Ramos (cell line): Measurements from ENCODE around the gene UBA5.

Experiments used
- in situ Hi-C: fragments of 300-500 bp; cut with MboI; formaldehyde crosslinking; loops from one replicate; pipeline ENCODE4 v1.14.3; 2022; ENCODE audit warnings: low sequenced_read_pairs; ENCODE audit not compliant: unreplicated experiment

UBA5 gene

DNA sequence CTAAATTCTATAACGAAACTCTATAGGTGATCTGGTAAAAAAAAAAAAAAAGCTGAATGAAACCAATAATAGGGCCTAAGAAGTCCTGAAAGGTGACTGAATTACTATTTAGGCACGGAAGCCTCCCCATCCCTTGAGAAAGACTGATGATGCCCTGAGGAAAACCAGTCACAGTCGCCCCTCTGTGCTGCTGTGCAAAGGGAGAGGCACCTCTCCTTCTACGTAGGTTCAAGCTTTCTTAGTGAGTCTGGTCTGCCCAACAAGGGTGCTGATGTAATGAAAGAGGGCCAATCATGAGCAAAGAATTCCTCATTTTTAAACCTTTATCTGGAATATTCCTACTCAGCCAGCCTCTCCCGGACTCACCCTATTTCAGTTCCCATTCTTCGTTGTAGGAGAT, 50.2 kb downstream of the UBA5 start:
- in situ Hi-C loops = no loop called here

- in situ Hi-C loops = no loop called here
Measured at GRCh38 chr3:132713977-132714727, 54.0 kb downstream of the UBA5 start.

DNA sequence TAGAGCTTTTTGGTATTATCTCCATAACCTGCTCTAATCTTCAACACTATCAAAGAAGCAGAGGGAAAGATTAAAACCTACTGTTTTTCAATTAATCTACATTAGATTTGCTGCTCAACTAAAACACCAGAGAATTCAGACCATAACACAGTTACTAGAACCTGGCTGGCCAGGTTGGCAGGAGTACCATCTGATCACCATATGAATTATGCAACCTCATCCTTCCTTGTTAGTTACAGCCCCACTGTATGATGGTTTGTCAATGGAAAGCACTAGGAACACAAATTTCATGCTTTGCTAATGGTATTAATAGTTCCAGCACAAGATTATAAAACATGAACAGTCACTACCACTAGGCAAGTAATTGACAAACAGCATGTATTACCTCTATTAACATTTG, 56.2 kb downstream of the UBA5 start:
- in situ Hi-C loops = no loop called here

DNA sequence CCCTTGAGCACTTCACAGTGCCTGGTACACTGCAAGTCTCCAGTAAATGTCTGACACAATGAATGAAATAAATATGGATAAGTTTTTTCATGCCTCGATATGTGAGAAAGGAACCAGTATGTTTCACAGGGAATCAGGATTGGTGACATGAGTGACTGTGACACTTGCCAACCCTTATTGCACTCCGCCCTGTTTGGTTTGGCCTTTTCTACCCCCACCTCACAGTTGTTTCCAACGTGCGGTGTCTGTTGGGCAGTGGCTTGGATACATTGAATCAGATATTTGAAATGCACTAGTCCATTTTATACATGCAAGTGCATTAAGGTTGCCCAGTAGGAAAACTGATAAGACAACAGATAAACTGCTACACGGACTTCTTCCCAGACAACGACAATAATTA, 60.1 kb downstream of the UBA5 start:
- in situ Hi-C loops = no loop called here

GRCh38 chr3:132721479-132722164, 61.5 kb downstream of the UBA5 start:
- in situ Hi-C loops = no loop called here

DNA sequence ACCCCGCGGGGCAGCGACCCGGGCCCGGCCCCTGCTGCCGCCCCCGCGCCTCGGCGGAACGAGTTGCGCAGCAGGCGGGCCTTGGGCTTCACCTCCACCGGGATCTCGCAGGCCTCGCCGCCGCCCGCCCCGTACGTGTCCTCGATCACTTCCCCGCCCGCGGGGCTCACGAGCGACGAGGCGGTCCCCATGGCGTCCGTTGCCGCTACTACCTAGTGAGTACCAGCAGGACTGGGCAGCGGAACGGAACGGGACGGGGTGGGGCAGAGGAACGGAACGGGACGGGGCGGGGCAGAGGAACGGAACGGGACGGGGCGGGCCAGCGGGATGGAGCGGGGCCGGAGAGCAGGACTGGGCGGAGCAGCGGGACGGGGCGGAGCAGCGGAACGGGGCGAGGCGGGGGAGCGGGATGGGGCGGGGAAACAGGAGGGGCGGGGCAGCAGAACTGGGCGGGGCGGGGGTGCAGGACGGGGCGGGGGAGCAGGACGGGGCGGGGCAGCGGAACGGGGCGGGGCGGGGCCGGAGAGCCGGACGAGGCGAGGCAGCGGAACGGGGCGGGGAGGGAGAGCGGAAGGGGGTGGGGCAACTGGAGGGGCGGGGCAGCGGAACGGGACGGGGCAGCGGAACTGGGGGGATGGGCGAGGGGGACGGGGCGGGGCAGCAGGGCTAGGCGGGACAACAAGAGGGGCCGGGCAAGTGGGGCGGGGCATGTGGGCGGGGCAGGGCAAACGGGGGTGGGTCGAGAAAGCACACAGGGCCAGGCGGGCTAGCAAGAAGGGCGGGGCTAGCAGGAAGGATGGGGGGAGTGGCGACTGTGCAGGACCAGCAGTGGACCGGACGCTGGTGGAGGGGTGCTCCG, 62.3 kb downstream of the UBA5 start, which contains the start of gene NPHP3:
TSS of gene NPHP3 (minus strand) at position 245 of the 859 bp plus-strand sequence. CDS start at position 191, 54 bp downstream.
- in situ Hi-C loops = no loop called here

DNA sequence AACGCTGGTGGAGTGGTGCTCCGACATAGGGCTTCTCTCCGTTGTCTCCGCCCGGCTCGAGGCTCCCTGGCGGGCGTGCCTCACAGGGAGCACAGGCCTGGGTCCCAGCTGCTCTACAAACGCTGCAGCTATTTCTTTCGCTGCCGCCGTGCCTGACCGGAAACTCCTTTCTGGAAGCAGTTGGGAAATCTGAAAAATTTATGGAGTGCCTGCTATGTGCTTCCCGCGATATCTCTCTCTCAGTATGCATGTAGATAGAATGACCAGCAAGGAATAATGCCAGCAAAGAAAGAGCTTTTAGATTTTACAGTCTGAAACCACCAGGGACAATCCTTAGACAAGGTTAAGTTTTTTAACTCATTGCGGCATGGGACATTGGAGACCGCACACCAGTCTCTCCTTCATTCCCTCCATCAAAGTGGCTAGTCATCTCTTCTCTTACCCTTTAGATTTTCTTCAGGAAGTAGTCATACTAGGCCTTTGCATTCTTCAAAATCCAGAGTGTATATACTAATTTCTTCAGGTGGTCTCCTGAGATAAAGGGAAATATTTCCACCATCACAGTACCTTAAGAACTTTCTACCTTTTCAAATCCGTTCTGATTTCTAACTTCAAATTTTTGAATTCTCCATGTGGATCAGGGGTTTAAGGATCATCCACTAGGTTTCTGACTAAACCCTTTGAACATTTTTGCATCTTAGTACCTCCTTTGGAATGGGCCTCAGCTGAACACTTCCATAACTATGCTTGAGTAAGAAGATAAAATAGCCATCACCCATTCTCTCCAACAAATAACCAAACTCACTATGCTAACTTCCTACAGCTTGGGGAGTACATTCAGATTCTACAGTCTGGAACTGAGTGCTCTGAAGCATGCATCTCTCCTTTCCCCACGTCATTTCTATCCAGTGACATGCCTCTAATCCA, 63.2 kb downstream of the UBA5 start:
- in situ Hi-C loops = no loop called here

DNA sequence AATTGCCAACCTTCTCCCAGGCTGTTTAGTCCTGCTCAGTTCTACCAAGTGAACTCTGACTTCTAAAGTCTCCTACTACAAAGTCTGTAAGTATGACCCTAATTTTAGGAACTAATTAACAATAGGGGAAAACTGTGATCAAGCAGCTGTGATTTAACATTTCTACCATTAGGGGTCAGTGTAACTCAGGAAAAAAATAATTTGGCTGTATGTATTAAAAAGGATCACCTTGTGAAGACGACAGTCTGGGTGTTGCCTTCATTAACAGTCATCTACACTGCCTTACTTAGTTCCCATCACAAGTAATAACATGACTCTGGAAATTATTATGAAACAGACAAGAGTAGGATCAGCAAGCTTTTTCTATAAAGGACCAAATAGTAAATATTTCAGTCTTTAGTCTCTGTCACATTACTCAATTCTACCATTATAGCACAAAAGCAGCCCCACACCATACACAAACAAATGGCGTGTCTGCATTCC, 66.3 kb downstream of the UBA5 start:
- in situ Hi-C loops = loop anchor here (25.0 kb wide), 2 partner anchors 661 to 1186 kb away; no protein-coding TSS in a partner anchor
